ENCODE measurements around the gene PTOV1.

- no peak for TF ChIP-seq GATA2 (IDR thresholded peaks at IDR 0.05; ENCODE audit: low read depth, low read length)
- no peak for TF ChIP-seq GATA3 (IDR thresholded peaks at IDR 0.05; ENCODE audit: low read depth, low read length)
Measured at GRCh38 chr19:49855676-49856573, 5.0 kb downstream of the PTOV1 start.

Data from SH-SY5Y (cell line).